Measurements from ENCODE around the gene TMEM184A. TPM values are rescaled to one million over a fixed set of nuclear protein-coding genes. Genes with fewer than 3 reads are reported as not detected.

Gene TMEM184A
- total RNA-seq, 2 donors from 2014 or later, result 4.6 to 5.1 TPM

DNA sequence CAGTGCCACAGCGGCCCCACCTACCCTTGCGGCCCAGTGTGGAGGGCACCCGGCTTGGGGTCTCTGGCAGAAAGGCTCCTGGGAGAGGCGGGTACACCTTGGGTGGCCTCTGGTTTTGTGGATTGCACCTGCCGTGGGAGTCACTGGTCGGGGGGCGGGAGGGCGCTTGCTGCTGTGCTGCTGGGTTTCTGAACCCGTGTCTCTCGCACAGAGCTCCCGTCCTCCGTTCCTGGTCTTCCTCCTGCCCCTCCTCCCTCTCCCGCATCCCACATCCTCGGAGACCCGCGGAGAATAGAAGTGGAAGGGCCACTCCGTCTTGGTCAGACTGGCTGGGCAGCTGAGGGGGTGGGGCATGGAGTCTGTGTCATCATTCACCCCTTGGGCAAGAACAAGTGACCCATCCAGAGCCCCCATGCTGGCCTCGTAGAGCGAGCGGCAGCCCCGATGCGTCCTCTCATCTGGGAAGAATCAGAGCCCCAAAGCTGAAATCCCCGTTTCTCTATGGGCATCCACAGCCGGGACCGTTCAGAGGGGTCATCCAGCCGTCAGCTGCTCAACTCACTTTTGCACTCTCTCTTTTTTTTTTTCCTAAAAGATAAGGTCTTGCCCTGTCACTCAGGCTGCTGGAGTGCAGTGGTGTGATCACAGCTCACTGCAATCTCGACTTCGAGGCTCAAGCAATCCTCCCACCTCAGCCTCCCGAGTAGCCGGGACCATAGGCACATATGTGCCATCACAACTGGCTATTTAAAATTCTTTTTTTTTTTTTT, 21.5 kb downstream of the TMEM184A start:
- H3K36me3 Mint-ChIP-seq (ENCODE audit: low read depth), result no peaks in the 10 kb centered on the region
- H3K27ac ChIP-seq (ENCODE audit: low read depth, low read length), result no peak overlapping the region
- peaks cover 11% of the 10 kb centered on the region for H3K4me1 ChIP-seq (ENCODE audit: control insufficient read depth, insufficient read depth, low read length)

GRCh38 chr7:1533547-1534329, 22.3 kb downstream of the TMEM184A start:
- Histone ChIP-seq H3K9ac (ENCODE audit: extremely low read depth, low read length, poor library complexity, severe bottlenecking) (no peak overlapping the region), H3K4me3 (ENCODE audit: low read length) (no peak overlapping the region), H3K27ac (ENCODE audit: low read depth, low read length) (no peak overlapping the region), H3K9me3 (ENCODE audit: control insufficient read depth, low read length) (no peaks in the 10 kb centered on the region), H3K36me3 (ENCODE audit: control insufficient read depth, insufficient read depth, low read length) (no peaks in the 10 kb centered on the region), H3K4me1 (ENCODE audit: control insufficient read depth, insufficient read depth, low read length) (peaks cover 11% of the 10 kb centered on the region), H3K27me3 (ENCODE audit: control insufficient read depth, insufficient read depth, low read length, poor library complexity, severe bottlenecking) (no peaks in the 10 kb centered on the region)
- no peak for TF ChIP-seq CTCF (conservative IDR thresholded peaks at IDR 0.05)
- no peaks in the 10 kb centered on the region for H3K27me3 Mint-ChIP-seq (ENCODE audit: insufficient read depth)
- H3K9me3 Mint-ChIP-seq, result no peaks in the 10 kb centered on the region
- H3K36me3 Mint-ChIP-seq (ENCODE audit: low read depth), result no peaks in the 10 kb centered on the region
- 85 to 87% methylated on average over 10 to 24 of the region's 24 CpGs for WGBS, 2 experiments (ENCODE audit: insufficient coverage in 1 of 2, insufficient read length in 1 of 2)
- H3K4me1 Mint-ChIP-seq, result peaks cover 21% of the 10 kb centered on the region
- peak overlapping the region; percentile 46 for H3K27ac Mint-ChIP-seq
- peak; percentile 74 for DNase-seq
- H3K4me3 Mint-ChIP-seq, result no peak overlapping the region

More for the DNA sequence above, 21.5 kb downstream of the TMEM184A start:
- 80 to 92% methylated on average over 25 to 30 of the region's 30 CpGs for WGBS, 2 experiments (ENCODE audit: insufficient coverage in 1 of 2, insufficient read length in 1 of 2)
- no peak overlapping the region for H3K4me3 ChIP-seq (ENCODE audit: low read length)
- no peaks in the 10 kb centered on the region for H3K27me3 ChIP-seq (ENCODE audit: control insufficient read depth, insufficient read depth, low read length, poor library complexity, severe bottlenecking)
- H3K9me3 Mint-ChIP-seq, result no peaks in the 10 kb centered on the region
- peak; percentile 51 for DNase-seq
- H3K9ac ChIP-seq (ENCODE audit: extremely low read depth, low read length, poor library complexity, severe bottlenecking), result no peak overlapping the region
- no peaks in the 10 kb centered on the region for H3K9me3 ChIP-seq (ENCODE audit: control insufficient read depth, low read length)
- H3K36me3 ChIP-seq (ENCODE audit: control insufficient read depth, insufficient read depth, low read length), result no peaks in the 10 kb centered on the region
- H3K27ac Mint-ChIP-seq, result peak overlapping the region; percentile 17
- peaks cover 21% of the 10 kb centered on the region for H3K4me1 Mint-ChIP-seq
- H3K27me3 Mint-ChIP-seq (ENCODE audit: insufficient read depth), result no peaks in the 10 kb centered on the region
- TF ChIP-seq CTCF (conservative IDR thresholded peaks at IDR 0.05), result no peak
- H3K4me3 Mint-ChIP-seq, result no peak overlapping the region

DNA sequence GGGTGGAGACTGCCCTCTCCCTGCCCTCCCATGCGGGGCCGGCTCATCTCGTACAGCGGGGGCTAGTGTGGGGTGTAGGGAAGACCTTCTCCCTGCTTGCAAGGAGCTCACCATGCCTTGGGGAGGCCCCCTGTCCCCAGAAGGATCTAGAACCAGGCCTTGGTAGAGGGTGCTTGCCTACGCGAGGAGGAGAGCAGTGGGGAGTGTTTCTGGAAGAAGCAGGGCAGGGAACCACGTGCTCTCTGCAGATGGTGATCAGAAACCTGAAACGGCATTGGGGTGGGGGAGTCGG, 22.8 kb downstream of the TMEM184A start:
- H3K9me3 Mint-ChIP-seq, result no peaks in the 10 kb centered on the region
- peak overlapping the region; percentile 46 for H3K27ac Mint-ChIP-seq
- peaks cover 21% of the 10 kb centered on the region for H3K4me1 Mint-ChIP-seq
- H3K36me3 Mint-ChIP-seq (ENCODE audit: low read depth), result no peaks in the 10 kb centered on the region
- Histone ChIP-seq H3K27ac (ENCODE audit: low read depth, low read length) (no peak overlapping the region), H3K27me3 (ENCODE audit: control insufficient read depth, insufficient read depth, low read length, poor library complexity, severe bottlenecking) (no peaks in the 10 kb centered on the region), H3K9me3 (ENCODE audit: control insufficient read depth, low read length) (no peaks in the 10 kb centered on the region), H3K36me3 (ENCODE audit: control insufficient read depth, insufficient read depth, low read length) (no peaks in the 10 kb centered on the region), H3K9ac (ENCODE audit: extremely low read depth, low read length, poor library complexity, severe bottlenecking) (no peak overlapping the region), H3K4me3 (ENCODE audit: low read length) (no peak overlapping the region), H3K4me1 (ENCODE audit: control insufficient read depth, insufficient read depth, low read length) (peaks cover 11% of the 10 kb centered on the region)
- no peak for TF ChIP-seq CTCF (conservative IDR thresholded peaks at IDR 0.05)
- no peaks in the 10 kb centered on the region for H3K27me3 Mint-ChIP-seq (ENCODE audit: insufficient read depth)
- DNase-seq, result no peak
- WGBS, 2 experiments (ENCODE audit: insufficient coverage in 1 of 2, insufficient read length in 1 of 2), result 85 to 86% methylated on average over 9 of the region's 9 CpGs
- no peak overlapping the region for H3K4me3 Mint-ChIP-seq
